HCT116 (cell line): Measurements from ENCODE around the gene LEMD1. TPM values are rescaled to one million over a fixed set of nuclear protein-coding genes. Genes with fewer than 3 reads are reported as not detected.

ENCODE experiments used
- ATAC-seq: fragments of 200-7000 bp; cut with Tn5 transposase; 2 replicates; pipeline ENCODE4 v1.9.1; 2020; ENCODE audit warnings: mild to moderate bottlenecking, moderate library complexity
- BruUV-seq: library from RNA; stranded (reverse); fragments of 400-500 nt; replicated peaks from 2 replicates; lab custom pipeline; 2021; lab: Mats Ljungman, UMichigan
- CTCF ChIA-PET: fragments of 300-600 bp; sonication (Branson Sonifier 250); formaldehyde crosslinking; loops from one replicate; lab custom pipeline; 2021; ENCODE audit warnings: antibody characterized with exemption; lab: Charles Lee
- POLR2A ChIA-PET: fragments of 300-600, 350-600 bp; sonication (Branson Sonifier 250); formaldehyde crosslinking; loops from one replicate; lab custom pipeline; 2021; ENCODE audit warnings: antibody characterized with exemption; lab: Charles Lee
- RAD21 ChIA-PET, 2 experiments: fragments of 300-600 bp; sonication (Branson Sonifier 250); formaldehyde crosslinking; loops; one replicate each; lab custom pipeline; 2023; ENCODE audit warnings: low total read pairs in 2 of 2; ENCODE audit not compliant: uncharacterized antibody in 2 of 2, unreplicated experiment in 2 of 2, low non-redundant PET in 1 of 2; lab: Charles Lee
- DNase-seq: peaks from one replicate; pipeline ENCODE4 v3.0.0-alpha.2; 2010; ENCODE audit warnings: low read depth, low spot score
- H2AFZ ChIP-seq: fragments of 200-600 bp; shearing (Covaris generic), sonication (generic); 2 replicates; pipeline ENCODE4 v1.6.1; 2017; ENCODE audit warnings: low read depth, mixed run types, mixed read lengths, antibody characterized with exemption, low read length; ENCODE audit not compliant: poor library complexity, severe bottlenecking
- H3K27ac ChIP-seq: 2 replicates; pipeline ENCODE4 v1.5.1; 2012; ENCODE audit warnings: low read depth, low read length
- H3K27me3 ChIP-seq: fragments of 200-600 bp; sonication (generic); 2 replicates; pipeline ENCODE4 v1.6.1; 2016; ENCODE audit warnings: mixed run types, low read length, mixed read lengths; ENCODE audit not compliant: insufficient read depth
- H3K36me3 ChIP-seq, 2 experiments: fragments of 200-500 bp in 1 of 2; fragments of 200-600 bp in 1 of 2; sonication (Bioruptor generic) in 1 of 2; sonication (generic) in 1 of 2; 2 replicates each; pipeline versions ENCODE4 v1.5.1 to v1.6.1; 2014 to 2016; ENCODE audit warnings: low read length in 2 of 2, inconsistent platforms in 1 of 2, mixed read lengths in 1 of 2, mixed run types in 1 of 2; ENCODE audit not compliant: insufficient read depth in 2 of 2, control insufficient read depth in 1 of 2
- H3K4me1 ChIP-seq, 2 experiments: fragments of 200-600 bp in 1 of 2; sonication (generic) in 1 of 2; 2 replicates each; pipeline versions ENCODE4 v1.5.1 to v1.6.1; 2012 to 2017; ENCODE audit warnings: low read length in 2 of 2, inconsistent platforms in 1 of 2, mild to moderate bottlenecking in 1 of 2, mixed read lengths in 1 of 2, mixed run types in 1 of 2, moderate library complexity in 1 of 2; ENCODE audit not compliant: insufficient read depth in 2 of 2, control insufficient read depth in 1 of 2
- H3K4me2 ChIP-seq: fragments of 200-600 bp; sonication (generic); 2 replicates; pipeline ENCODE4 v1.6.1; 2017; ENCODE audit warnings: mixed run types, low read length, mixed read lengths
- H3K4me3 ChIP-seq, 2 experiments: fragments of 200-600 bp in 1 of 2; sonication (generic) in 1 of 2; replicated peaks in 1 of 2; 2 replicates each; pipeline ENCODE4 v1.5.1; 2011 to 2016; ENCODE audit warnings: low read length in 2 of 2, control low read depth in 1 of 2, low read depth in 1 of 2, mild to moderate bottlenecking in 1 of 2, mixed read lengths in 1 of 2, mixed run types in 1 of 2
- H3K79me2 ChIP-seq: fragments of 200-600 bp; sonication (generic); 2 replicates; pipeline ENCODE4 v1.6.1; 2017; ENCODE audit warnings: mild to moderate bottlenecking, mixed run types, low read length, moderate library complexity, mixed read lengths; ENCODE audit not compliant: insufficient read depth
- H3K9ac ChIP-seq: fragments of 200-600 bp; sonication (generic); 2 replicates; pipeline ENCODE4 v1.6.1; 2016; ENCODE audit warnings: low read length, mixed read lengths
- H3K9me2 ChIP-seq: fragments of 200-600 bp; sonication (generic), shearing (Covaris generic); 2 replicates; pipeline ENCODE4 v1.6.1; 2017; ENCODE audit warnings: mixed run types, mild to moderate bottlenecking, moderate library complexity; ENCODE audit not compliant: insufficient read depth
- H3K9me3 ChIP-seq, 2 experiments: fragments of 200-500 bp in 1 of 2; fragments of 200-600 bp in 1 of 2; sonication (Bioruptor generic) in 1 of 2; sonication (generic) in 1 of 2; 2 replicates each; pipeline ENCODE4 v1.6.1; 2014 to 2017; ENCODE audit warnings: low read length in 2 of 2, mixed read lengths in 2 of 2, inconsistent platforms in 1 of 2, low read depth in 1 of 2, mild to moderate bottlenecking in 1 of 2, mixed run types in 1 of 2, moderate library complexity in 1 of 2; ENCODE audit not compliant: control insufficient read depth in 1 of 2, insufficient read depth in 1 of 2
- H4K20me1 ChIP-seq: fragments of 200-600 bp; sonication (generic), shearing (Covaris generic); 2 replicates; pipeline ENCODE4 v1.6.1; 2017; ENCODE audit warnings: mixed run types, mild to moderate bottlenecking, moderate library complexity; ENCODE audit not compliant: insufficient read depth
- CBX3 ChIP-seq: IDR thresholded peaks from 2 replicates; pipeline ENCODE4 v1.6.1; 2012; ENCODE audit warnings: low read depth
- CEBPB ChIP-seq: IDR thresholded peaks from 2 replicates; pipeline ENCODE4 v1.6.1; 2012; ENCODE audit warnings: low read depth
- EGR1 ChIP-seq: IDR thresholded peaks from 2 replicates; pipeline ENCODE4 v1.6.1; 2012; ENCODE audit warnings: low read depth
- EZH2 ChIP-seq: fragments of 200-600 bp; sonication (generic); IDR thresholded peaks from 2 replicates; pipeline ENCODE4 v1.6.1; 2017; ENCODE audit warnings: antibody characterized with exemption, mixed run types
- RAD21 ChIP-seq: IDR thresholded peaks from 2 replicates; pipeline ENCODE4 v1.6.1; 2012; ENCODE audit warnings: low read depth, mild to moderate bottlenecking
- SP1 ChIP-seq: IDR thresholded peaks from 2 replicates; pipeline ENCODE4 v1.6.1; 2012; ENCODE audit warnings: low read depth
- SRF ChIP-seq: IDR thresholded peaks from 2 replicates; pipeline ENCODE4 v1.6.1; 2012; ENCODE audit warnings: low read depth
- YY1 ChIP-seq: IDR thresholded peaks from 2 replicates; pipeline ENCODE4 v1.6.1; 2011; ENCODE audit warnings: low read length, low read depth, moderate library complexity, mild to moderate bottlenecking; ENCODE audit not compliant: insufficient replicate concordance; ENCODE audit errors: extremely low read depth
- ZFX ChIP-seq: fragments of 450-650 bp; IDR thresholded peaks from 2 replicates; pipeline ENCODE4 v1.6.1; 2017
- ZNF274 ChIP-seq: fragments of 200-500 bp; sonication (Bioruptor generic); IDR thresholded peaks from 2 replicates; pipeline ENCODE4 v1.6.1; 2014; ENCODE audit warnings: mild to moderate bottlenecking, low read depth, low read length, inconsistent platforms
- intact Hi-C: fragments of 100-400 bp; cut with micrococcal nuclease; formaldehyde crosslinking; loops from 2 replicates; pipeline ENCODE4 v1.10.0; 2022
- total RNA-seq: library from RNA; stranded (reverse); gene quantifications from one replicate; pipeline ENCODE4 v1.2.1, GENCODE V29; 2021; ENCODE audit not compliant: unreplicated experiment
- TF ChIP-seq, protein P1 (sequence below): IDR thresholded peaks from 2 replicates; pipeline ENCODE4 v1.6.1; 2012; ENCODE audit warnings: low read depth
- TF ChIP-seq, protein P2 (sequence below): IDR thresholded peaks from 2 replicates; pipeline ENCODE4 v1.6.1; 2012
- TF ChIP-seq, protein P3 (sequence below): IDR thresholded peaks from 2 replicates; pipeline ENCODE4 v1.6.1; 2011; ENCODE audit warnings: mild to moderate bottlenecking, low read length, moderate library complexity; ENCODE audit not compliant: insufficient replicate concordance; ENCODE audit errors: extremely low read depth
- TF ChIP-seq, protein P4 (sequence below), 3 experiments: fragments of 200-600 bp in 1 of 3; sonication (generic) in 1 of 3; IDR thresholded peaks in 2 of 3; conservative IDR thresholded peaks in 1 of 3; 2 replicates each; pipeline ENCODE4 v1.5.1; 2012 to 2017; ENCODE audit warnings: low read depth in 2 of 3, low read length in 2 of 3, antibody characterized with exemption in 1 of 3, borderline replicate concordance in 1 of 3, control low read depth in 1 of 3, mild to moderate bottlenecking in 1 of 3, mixed read lengths in 1 of 3, mixed run types in 1 of 3, moderate library complexity in 1 of 3; ENCODE audit not compliant: insufficient read depth in 1 of 3

Gene LEMD1
- total RNA-seq, 1 experiment from 2014 or later: 11.9 TPM

DNA sequence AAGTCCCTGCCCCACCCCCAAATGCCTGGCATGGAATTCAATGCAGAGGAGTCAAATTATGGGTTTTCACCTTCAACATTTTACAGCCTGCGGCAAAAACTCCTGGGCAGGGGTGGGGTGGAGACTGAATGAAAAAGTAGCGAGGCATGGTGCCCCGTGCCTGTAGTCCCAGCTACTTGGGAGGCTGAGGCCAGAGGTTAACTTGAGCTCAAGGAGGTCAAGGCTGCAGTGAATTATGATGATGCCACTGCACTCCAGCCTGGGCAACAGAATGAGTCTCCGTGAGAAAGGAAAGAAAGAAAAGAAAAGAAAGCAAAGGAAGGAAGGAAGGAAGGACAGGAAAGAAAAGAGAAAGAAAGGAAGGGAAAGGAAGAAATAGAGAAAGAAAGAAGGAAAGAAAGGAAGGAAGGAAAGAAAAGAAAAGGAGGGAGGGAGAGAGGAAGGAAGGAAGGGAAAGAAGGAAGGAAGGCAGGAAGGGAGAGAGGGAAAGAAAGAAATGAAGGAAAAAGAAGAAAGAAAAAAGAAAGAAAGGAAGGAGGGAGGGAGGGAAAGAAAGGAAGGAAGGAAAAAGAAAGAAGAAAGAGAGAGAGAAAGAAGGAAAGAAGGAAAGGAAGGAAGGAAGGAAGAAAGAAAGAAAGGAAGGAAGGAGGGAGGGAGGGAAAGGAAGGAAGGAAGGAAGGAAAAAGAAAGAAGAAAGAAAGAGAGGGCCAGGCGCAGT lies 11.1 kb downstream of the LEMD1 start:
- ATAC-seq: no peak
- ChIA-PET CTCF (interaction anchor here (0.6 to 1.7 kb wide), 4 partner anchors 14 to 31 kb away, joined by 4 to 5 read pairs (median 4); no protein-coding TSS in a partner anchor), POLR2A (no interaction called here)

More for the DNA sequence above, 11.1 kb downstream of the LEMD1 start:
- H3K4me1 ChIP-seq: no peaks in the 10 kb centered on the region; a peak in 2 of 4 replicates
- no peaks in the 10 kb centered on the region for H3K9me3 ChIP-seq
- no peak for DNase-seq
- intact Hi-C loops: no loop called here
- no peaks in the 10 kb centered on the region for H3K36me3 ChIP-seq
- no TSS peak for BruUV-seq
- TF ChIP-seq, protein P1, sequence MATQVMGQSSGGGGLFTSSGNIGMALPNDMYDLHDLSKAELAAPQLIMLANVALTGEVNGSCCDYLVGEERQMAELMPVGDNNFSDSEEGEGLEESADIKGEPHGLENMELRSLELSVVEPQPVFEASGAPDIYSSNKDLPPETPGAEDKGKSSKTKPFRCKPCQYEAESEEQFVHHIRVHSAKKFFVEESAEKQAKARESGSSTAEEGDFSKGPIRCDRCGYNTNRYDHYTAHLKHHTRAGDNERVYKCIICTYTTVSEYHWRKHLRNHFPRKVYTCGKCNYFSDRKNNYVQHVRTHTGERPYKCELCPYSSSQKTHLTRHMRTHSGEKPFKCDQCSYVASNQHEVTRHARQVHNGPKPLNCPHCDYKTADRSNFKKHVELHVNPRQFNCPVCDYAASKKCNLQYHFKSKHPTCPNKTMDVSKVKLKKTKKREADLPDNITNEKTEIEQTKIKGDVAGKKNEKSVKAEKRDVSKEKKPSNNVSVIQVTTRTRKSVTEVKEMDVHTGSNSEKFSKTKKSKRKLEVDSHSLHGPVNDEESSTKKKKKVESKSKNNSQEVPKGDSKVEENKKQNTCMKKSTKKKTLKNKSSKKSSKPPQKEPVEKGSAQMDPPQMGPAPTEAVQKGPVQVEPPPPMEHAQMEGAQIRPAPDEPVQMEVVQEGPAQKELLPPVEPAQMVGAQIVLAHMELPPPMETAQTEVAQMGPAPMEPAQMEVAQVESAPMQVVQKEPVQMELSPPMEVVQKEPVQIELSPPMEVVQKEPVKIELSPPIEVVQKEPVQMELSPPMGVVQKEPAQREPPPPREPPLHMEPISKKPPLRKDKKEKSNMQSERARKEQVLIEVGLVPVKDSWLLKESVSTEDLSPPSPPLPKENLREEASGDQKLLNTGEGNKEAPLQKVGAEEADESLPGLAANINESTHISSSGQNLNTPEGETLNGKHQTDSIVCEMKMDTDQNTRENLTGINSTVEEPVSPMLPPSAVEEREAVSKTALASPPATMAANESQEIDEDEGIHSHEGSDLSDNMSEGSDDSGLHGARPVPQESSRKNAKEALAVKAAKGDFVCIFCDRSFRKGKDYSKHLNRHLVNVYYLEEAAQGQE: no peak
- TF ChIP-seq, protein P2, sequence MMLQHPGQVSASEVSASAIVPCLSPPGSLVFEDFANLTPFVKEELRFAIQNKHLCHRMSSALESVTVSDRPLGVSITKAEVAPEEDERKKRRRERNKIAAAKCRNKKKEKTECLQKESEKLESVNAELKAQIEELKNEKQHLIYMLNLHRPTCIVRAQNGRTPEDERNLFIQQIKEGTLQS: no peak
- no peak for TF ChIP-seq EGR1
- no peak for TF ChIP-seq CBX3
- no peak for TF ChIP-seq CEBPB
- TF ChIP-seq SP1: no peak
- TF ChIP-seq EZH2: no peak
- TF ChIP-seq SRF: no peak
- TF ChIP-seq, protein P3, sequence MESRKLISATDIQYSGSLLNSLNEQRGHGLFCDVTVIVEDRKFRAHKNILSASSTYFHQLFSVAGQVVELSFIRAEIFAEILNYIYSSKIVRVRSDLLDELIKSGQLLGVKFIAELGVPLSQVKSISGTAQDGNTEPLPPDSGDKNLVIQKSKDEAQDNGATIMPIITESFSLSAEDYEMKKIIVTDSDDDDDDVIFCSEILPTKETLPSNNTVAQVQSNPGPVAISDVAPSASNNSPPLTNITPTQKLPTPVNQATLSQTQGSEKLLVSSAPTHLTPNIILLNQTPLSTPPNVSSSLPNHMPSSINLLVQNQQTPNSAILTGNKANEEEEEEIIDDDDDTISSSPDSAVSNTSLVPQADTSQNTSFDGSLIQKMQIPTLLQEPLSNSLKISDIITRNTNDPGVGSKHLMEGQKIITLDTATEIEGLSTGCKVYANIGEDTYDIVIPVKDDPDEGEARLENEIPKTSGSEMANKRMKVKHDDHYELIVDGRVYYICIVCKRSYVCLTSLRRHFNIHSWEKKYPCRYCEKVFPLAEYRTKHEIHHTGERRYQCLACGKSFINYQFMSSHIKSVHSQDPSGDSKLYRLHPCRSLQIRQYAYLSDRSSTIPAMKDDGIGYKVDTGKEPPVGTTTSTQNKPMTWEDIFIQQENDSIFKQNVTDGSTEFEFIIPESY: no peak
- no peak for TF ChIP-seq RAD21
- TF ChIP-seq, protein P4, sequence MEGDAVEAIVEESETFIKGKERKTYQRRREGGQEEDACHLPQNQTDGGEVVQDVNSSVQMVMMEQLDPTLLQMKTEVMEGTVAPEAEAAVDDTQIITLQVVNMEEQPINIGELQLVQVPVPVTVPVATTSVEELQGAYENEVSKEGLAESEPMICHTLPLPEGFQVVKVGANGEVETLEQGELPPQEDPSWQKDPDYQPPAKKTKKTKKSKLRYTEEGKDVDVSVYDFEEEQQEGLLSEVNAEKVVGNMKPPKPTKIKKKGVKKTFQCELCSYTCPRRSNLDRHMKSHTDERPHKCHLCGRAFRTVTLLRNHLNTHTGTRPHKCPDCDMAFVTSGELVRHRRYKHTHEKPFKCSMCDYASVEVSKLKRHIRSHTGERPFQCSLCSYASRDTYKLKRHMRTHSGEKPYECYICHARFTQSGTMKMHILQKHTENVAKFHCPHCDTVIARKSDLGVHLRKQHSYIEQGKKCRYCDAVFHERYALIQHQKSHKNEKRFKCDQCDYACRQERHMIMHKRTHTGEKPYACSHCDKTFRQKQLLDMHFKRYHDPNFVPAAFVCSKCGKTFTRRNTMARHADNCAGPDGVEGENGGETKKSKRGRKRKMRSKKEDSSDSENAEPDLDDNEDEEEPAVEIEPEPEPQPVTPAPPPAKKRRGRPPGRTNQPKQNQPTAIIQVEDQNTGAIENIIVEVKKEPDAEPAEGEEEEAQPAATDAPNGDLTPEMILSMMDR (IDR thresholded peaks at IDR 0.05 in 2 of 3, conservative IDR thresholded peaks at IDR 0.05 in 1 of 3; ENCODE audit: borderline replicate concordance in 1 of 3, insufficient read depth in 1 of 3, low read depth in 2 of 3, low read length in 2 of 3): no peak
- TF ChIP-seq YY1: no peak
- no peak for TF ChIP-seq ZFX
- TF ChIP-seq ZNF274: no peak
- H4K20me1 ChIP-seq: no peaks in the 10 kb centered on the region
- no peaks in the 10 kb centered on the region for H3K79me2 ChIP-seq
- 0 out of 2 replicates have a peak, but pooled peaks cover 2% of the 10 kb centered on the region for H3K27me3 ChIP-seq
- no peak overlapping the region for H3K4me2 ChIP-seq
- no peak overlapping the region for H3K27ac ChIP-seq
- RAD21 ChIA-PET: no interaction called here
- no peak overlapping the region for H2AFZ ChIP-seq
- H3K4me3 ChIP-seq: no peak overlapping the region
- no peak overlapping the region for H3K9ac ChIP-seq
- no peaks in the 10 kb centered on the region for H3K9me2 ChIP-seq
